Endothelial cell of umbilical vein (primary cell): Measurements from ENCODE around the gene RBM42. TPM values are rescaled to one million over a fixed set of nuclear protein-coding genes. Genes with fewer than 3 reads are reported as not detected.

Experiments
- BruUV-seq: library from RNA; stranded (reverse); fragments of 400-500 nt; replicated peaks from 2 replicates; lab custom pipeline; 2021; lab: Mats Ljungman, UMichigan
- CTCF ChIA-PET: fragments of 300-600, 350-600 bp; sonication (Branson Sonifier 250); formaldehyde crosslinking; loops from one replicate; lab custom pipeline; 2021; ENCODE audit warnings: antibody characterized with exemption, inconsistent platforms; lab: Charles Lee
- POLR2A ChIA-PET: fragments of 300-600, 350-600 bp; sonication (Branson Sonifier 250); formaldehyde crosslinking; loops from one replicate; lab custom pipeline; 2021; ENCODE audit warnings: antibody characterized with exemption, inconsistent platforms; lab: Charles Lee
- DNase-seq: peaks from one replicate; pipeline ENCODE4 v3.0.0-alpha.2; 2011; ENCODE audit warnings: low read depth, low spot score
- FAIRE-seq: peaks from 2 replicates; lab custom pipeline; 2011; peaks lifted over from hg19 to GRCh38; lab: Jason Lieb, UNC
- H2AFZ ChIP-seq: 2 replicates; pipeline ENCODE4 v1.6.0; 2012; ENCODE audit warnings: low read depth, low read length, control low read depth, inconsistent platforms
- H3K27ac ChIP-seq: 2 replicates; pipeline ENCODE4 v1.5.1; 2011; ENCODE audit warnings: low read depth, mild to moderate bottlenecking, control low read depth, low read length, moderate library complexity; ENCODE audit not compliant: insufficient read depth
- H3K27me3 ChIP-seq, 2 experiments: 2 replicates each; pipeline versions ENCODE4 v1.6.0 to v1.6.1; 2011; ENCODE audit warnings: low read length in 2 of 2, mixed read lengths in 1 of 2; ENCODE audit not compliant: control insufficient read depth in 2 of 2, insufficient read depth in 2 of 2
- H3K36me3 ChIP-seq, 2 experiments: 2 replicates in 1 of 2; 3 replicates in 1 of 2; pipeline ENCODE4 v1.5.1; 2011; ENCODE audit warnings: low read length in 2 of 2, mild to moderate bottlenecking in 1 of 2, moderate library complexity in 1 of 2; ENCODE audit not compliant: control insufficient read depth in 2 of 2, insufficient read depth in 2 of 2; ENCODE audit errors: extremely low read depth in 1 of 2
- H3K4me1 ChIP-seq: 3 replicates; pipeline ENCODE4 v1.5.1; 2011; ENCODE audit warnings: mild to moderate bottlenecking, low read length; ENCODE audit not compliant: control insufficient read depth, insufficient read depth; ENCODE audit errors: extremely low read depth
- H3K4me2 ChIP-seq: 2 replicates; pipeline ENCODE4 v1.6.1; 2011; ENCODE audit warnings: low read length, control low read depth, mixed read lengths; ENCODE audit not compliant: insufficient read depth
- H3K4me3 ChIP-seq, 3 experiments: fragments of 200-600 bp in 1 of 3; sonication (generic), shearing (Covaris generic) in 1 of 3; replicated peaks in 1 of 3; 2 replicates each; pipeline ENCODE4 v1.5.1; 2011 to 2016; ENCODE audit warnings: control low read depth in 3 of 3, low read length in 3 of 3, mild to moderate bottlenecking in 2 of 3, inconsistent platforms in 1 of 3, low read depth in 1 of 3, moderate library complexity in 1 of 3; ENCODE audit not compliant: insufficient read depth in 1 of 3
- H3K79me2 ChIP-seq: 2 replicates; pipeline ENCODE4 v1.6.0; 2012; ENCODE audit warnings: low read length, inconsistent platforms; ENCODE audit not compliant: control insufficient read depth, insufficient read depth
- H3K9ac ChIP-seq: replicated peaks from 2 replicates; pipeline ENCODE3; 2011; ENCODE audit warnings: low read length, control low read depth; ENCODE audit not compliant: insufficient read depth; ENCODE audit errors: extremely low read depth
- H3K9me1 ChIP-seq: replicated peaks from 3 replicates; pipeline ENCODE4 v1.6.0; 2011; ENCODE audit warnings: mild to moderate bottlenecking, low read length; ENCODE audit not compliant: control insufficient read depth, insufficient read depth; ENCODE audit errors: extremely low read depth
- H3K9me3 ChIP-seq: replicated peaks from 2 replicates; pipeline ENCODE4 v1.5.1; 2012; ENCODE audit warnings: low read length, inconsistent platforms; ENCODE audit not compliant: control insufficient read depth, insufficient read depth
- H4K20me1 ChIP-seq: replicated peaks from 2 replicates; pipeline ENCODE3; 2011; ENCODE audit warnings: mild to moderate bottlenecking, low read length; ENCODE audit not compliant: control insufficient read depth, insufficient read depth; ENCODE audit errors: extremely low read depth
- CTCF ChIP-seq, 2 donors: IDR thresholded peaks; 1 replicate in 1 of 2; 2 replicates in 1 of 2; pipeline ENCODE4 v1.5.1; 2011; ENCODE audit warnings: low read length in 2 of 2, mild to moderate bottlenecking in 2 of 2, moderate library complexity in 2 of 2, control low read depth in 1 of 2, inconsistent platforms in 1 of 2, low read depth in 1 of 2; ENCODE audit not compliant: insufficient read depth in 1 of 2; ENCODE audit errors: extremely low read depth in 1 of 2
- EZH2 ChIP-seq: IDR thresholded peaks from 2 replicates; pipeline ENCODE4 v1.6.1; 2012; ENCODE audit warnings: borderline replicate concordance, low read depth, mild to moderate bottlenecking, moderate library complexity, low read length, inconsistent platforms; ENCODE audit not compliant: severe bottlenecking
- FOS ChIP-seq: IDR thresholded peaks from 2 replicates; pipeline ENCODE4 v1.6.1; 2011; ENCODE audit warnings: mild to moderate bottlenecking, low read length, moderate library complexity, borderline replicate concordance; ENCODE audit not compliant: insufficient read depth
- GATA2 ChIP-seq: IDR thresholded peaks from 2 replicates; pipeline ENCODE4 v1.7.0; 2011; ENCODE audit warnings: low read depth, mild to moderate bottlenecking, moderate library complexity, mixed read lengths, low read length; ENCODE audit not compliant: insufficient read length, insufficient read depth
- JUN ChIP-seq: IDR thresholded peaks from 2 replicates; pipeline ENCODE4 v1.6.1; 2011; ENCODE audit warnings: borderline replicate concordance, low read depth; ENCODE audit not compliant: insufficient read length, insufficient read depth
- MAX ChIP-seq: IDR thresholded peaks from 2 replicates; pipeline ENCODE4 v1.6.1; 2011; ENCODE audit not compliant: insufficient read depth, insufficient read length
- MYC ChIP-seq: IDR thresholded peaks from one replicate; pipeline ENCODE4 v1.6.1; 2011; ENCODE audit warnings: mild to moderate bottlenecking, low read depth, low read length
- POLR2A ChIP-seq: IDR thresholded peaks from 2 replicates; pipeline ENCODE4 v1.6.1; 2012; ENCODE audit warnings: low read depth, mild to moderate bottlenecking, control low read depth, low read length
- POLR2AphosphoS5 ChIP-seq: IDR thresholded peaks from 2 replicates; pipeline ENCODE4 v1.6.1; 2012; ENCODE audit warnings: low read depth, mild to moderate bottlenecking, control low read depth, low read length, moderate library complexity; ENCODE audit not compliant: insufficient read depth
- dilution Hi-C: fragments of 300-500 bp; cut with MboI; formaldehyde crosslinking; loops from one replicate; pipeline ENCODE4 v1.15.0; 2019; ENCODE audit warnings: low sequenced_read_pairs; ENCODE audit not compliant: extremely low pct_ligation_motif_present
- intact Hi-C: fragments of 100-400 bp; cut with micrococcal nuclease; formaldehyde crosslinking; loops from one replicate; pipeline ENCODE4 v1.10.0; 2022
- polyA plus RNA-seq, 4 experiments: library from polyadenylated mRNA; depleted of rRNA in 3 of 4; stranded (reverse) in 3 of 4; unstranded in 1 of 4; fragments of >200 nt; gene quantifications; 2 replicates each; pipeline versions ENCODE4 v1.2.1 to v1.2.3, GENCODE V29; 2011 to 2012; ENCODE audit warnings: missing spikeins in 1 of 4
- total RNA-seq: library from RNA; stranded (reverse); gene quantifications from 2 replicates; pipeline ENCODE4 v1.2.3, GENCODE V29; 2021

RBM42 gene
- total and polyA plus RNA-seq, 2 donors (not counting 3 experiments of a cell fraction or from before 2014, with no cell fraction given) = 78.3 to 97.3 TPM

GRCh38 chr19:35673121-35673804, 44.4 kb downstream of the RBM42 start:
- no peak overlapping the region for H3K27ac ChIP-seq
- peak; percentile 82 for FAIRE-seq
- peak overlapping the region; percentile 57 for H3K4me2 ChIP-seq
- H3K4me1 ChIP-seq = no peaks in the 10 kb centered on the region
- no peak for TF ChIP-seq CTCF (IDR thresholded peaks at IDR 0.05; ENCODE audit: extremely low read depth in 1 of 2, insufficient read depth in 1 of 2, low read depth in 1 of 2, low read length in 2 of 2)
- no peak for TF ChIP-seq JUN
- TF ChIP-seq POLR2A = no peak
- no peak for TF ChIP-seq FOS
- no peak for TF ChIP-seq EZH2
- TF ChIP-seq GATA2 = no peak
- TF ChIP-seq POLR2AphosphoS5 = no peak
- no peak for TF ChIP-seq MYC
- TF ChIP-seq MAX = no peak
- H3K9me1 ChIP-seq = no peaks in the 10 kb centered on the region
- no peaks in the 10 kb centered on the region for H3K79me2 ChIP-seq
- no peaks in the 10 kb centered on the region for H3K9me3 ChIP-seq
- ChIA-PET CTCF (interaction anchor here (1.0 kb wide), 1 partner anchor 22 kb away, joined by 7 read pairs; no protein-coding TSS in a partner anchor), POLR2A (no interaction called here)
- H4K20me1 ChIP-seq = no peaks in the 10 kb centered on the region
- peak overlapping the region; percentile 89 for H2AFZ ChIP-seq
- DNase-seq = peak; percentile 15
- BruUV-seq = no TSS peak
- H3K9ac ChIP-seq = no peak overlapping the region
- intact Hi-C loops (no loop called here), dilution Hi-C loops (no loop called here)
- no peaks in the 10 kb centered on the region for H3K36me3 ChIP-seq
- H3K27me3 ChIP-seq = peaks cover 2 to 6% of the 10 kb centered on the region in 2 experiments
- peak overlapping the region in 1 of 3 experiments; percentile 40 for H3K4me3 ChIP-seq
